GM18858 (cell line): ENCODE results near the gene INSL4.

ENCODE experiments used
- ATAC-seq: cut with Tn5 transposase; IDR thresholded peaks from one replicate; pipeline ENCODE4 v1.9.1; 2021; ENCODE audit not compliant: unreplicated experiment

INSL4 gene

GRCh38 chr9:5231212-5231611, at the start of gene INSL4:
TSS of gene INSL4 (plus strand) at chr9:5231419. CDS start at chr9:5231524, 105 bp downstream.
- no peak for ATAC-seq

- no peak for ATAC-seq
Measured at GRCh38 chr9:5184776-5185175, 46.4 kb upstream of the INSL4 start.

GRCh38 chr9:5185220-5185840, 45.9 kb upstream of the INSL4 start, which contains the start of gene INSL6:
TSS of gene INSL6 (minus strand) at chr9:5185639. CDS start at chr9:5185602, 37 bp downstream.
- ATAC-seq: no peak

- no peak for ATAC-seq
Measured at GRCh38 chr9:5186416-5187169, 44.6 kb upstream of the INSL4 start.

- no peak for ATAC-seq
Measured at GRCh38 chr9:5188060-5188984, 42.9 kb upstream of the INSL4 start.

- no peak for ATAC-seq
Measured at GRCh38 chr9:5191985-5192384, 39.2 kb upstream of the INSL4 start.

GRCh38 chr9:5193345-5193744, 37.9 kb upstream of the INSL4 start:
- ATAC-seq: no peak

GRCh38 chr9:5195463-5195862, 35.8 kb upstream of the INSL4 start:
- no peak for ATAC-seq

- no peak for ATAC-seq
Measured at GRCh38 chr9:5205071-5205470, 26.1 kb upstream of the INSL4 start.

- ATAC-seq: no peak
Measured at GRCh38 chr9:5230554-5230953, 665 bp upstream of the INSL4 start.

- ATAC-seq: peak; percentile 48
Measured at GRCh38 chr9:5263351-5264218, 32.4 kb downstream of the INSL4 start.

- peak; percentile 38 for ATAC-seq
Measured at GRCh38 chr9:5264219-5264595, 33.0 kb downstream of the INSL4 start.

GRCh38 chr9:5265939-5266338, 34.7 kb downstream of the INSL4 start:
- no peak for ATAC-seq

- no peak for ATAC-seq
Measured at GRCh38 chr9:5269249-5269715, 38.1 kb downstream of the INSL4 start.

GRCh38 chr9:5274770-5275169, 43.6 kb downstream of the INSL4 start:
- no peak for ATAC-seq

- ATAC-seq: peak; percentile 87
Measured at GRCh38 chr9:5278486-5278885, 47.3 kb downstream of the INSL4 start.
